ENCODE data around the gene KLK13.

Gene KLK13, protein sequence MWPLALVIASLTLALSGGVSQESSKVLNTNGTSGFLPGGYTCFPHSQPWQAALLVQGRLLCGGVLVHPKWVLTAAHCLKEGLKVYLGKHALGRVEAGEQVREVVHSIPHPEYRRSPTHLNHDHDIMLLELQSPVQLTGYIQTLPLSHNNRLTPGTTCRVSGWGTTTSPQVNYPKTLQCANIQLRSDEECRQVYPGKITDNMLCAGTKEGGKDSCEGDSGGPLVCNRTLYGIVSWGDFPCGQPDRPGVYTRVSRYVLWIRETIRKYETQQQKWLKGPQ

DNA sequence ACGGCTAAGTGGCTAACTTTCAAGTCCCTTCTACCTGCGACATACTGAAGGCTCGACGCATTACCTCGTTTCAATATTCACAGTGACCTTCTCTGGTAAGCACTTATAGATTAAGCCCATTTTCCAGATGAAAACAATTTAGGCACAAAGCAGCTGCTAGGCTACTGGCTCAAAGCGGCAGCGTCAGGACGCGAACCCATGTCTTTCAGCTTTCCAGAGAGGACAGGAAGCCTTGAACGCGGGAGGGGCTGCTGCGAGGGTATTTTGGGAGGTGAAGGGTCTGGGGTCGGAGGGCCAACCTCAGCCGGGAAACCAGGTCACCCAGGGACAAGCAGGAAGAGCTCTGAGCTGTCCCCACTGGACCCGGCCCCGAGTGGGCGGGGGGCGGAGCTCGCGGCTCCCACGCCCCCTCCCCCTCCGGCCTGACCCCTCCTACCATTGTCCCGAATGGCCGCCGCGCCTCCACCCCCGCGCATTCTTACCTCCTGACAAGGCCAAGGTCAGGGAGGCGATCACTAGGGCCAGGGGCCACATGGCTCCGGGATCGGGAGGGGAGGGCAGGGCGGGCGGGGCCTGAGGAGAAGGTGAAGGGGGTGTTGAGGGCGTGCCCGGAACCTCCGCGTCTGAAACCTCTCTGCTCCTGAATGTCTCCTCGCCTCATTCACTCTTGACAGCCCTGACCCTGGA lies at the start of gene KLK13:
KLK13 (minus strand) TSS at position 559 of the 687 bp plus-strand sequence; CDS start at position 534, 25 bp downstream.
- no peak for TF ChIP-seq GATA3 (IDR thresholded peaks at IDR 0.05; ENCODE audit: low read depth, low read length)
- no peak for TF ChIP-seq GATA2 (IDR thresholded peaks at IDR 0.05; ENCODE audit: low read depth, low read length)

DNA sequence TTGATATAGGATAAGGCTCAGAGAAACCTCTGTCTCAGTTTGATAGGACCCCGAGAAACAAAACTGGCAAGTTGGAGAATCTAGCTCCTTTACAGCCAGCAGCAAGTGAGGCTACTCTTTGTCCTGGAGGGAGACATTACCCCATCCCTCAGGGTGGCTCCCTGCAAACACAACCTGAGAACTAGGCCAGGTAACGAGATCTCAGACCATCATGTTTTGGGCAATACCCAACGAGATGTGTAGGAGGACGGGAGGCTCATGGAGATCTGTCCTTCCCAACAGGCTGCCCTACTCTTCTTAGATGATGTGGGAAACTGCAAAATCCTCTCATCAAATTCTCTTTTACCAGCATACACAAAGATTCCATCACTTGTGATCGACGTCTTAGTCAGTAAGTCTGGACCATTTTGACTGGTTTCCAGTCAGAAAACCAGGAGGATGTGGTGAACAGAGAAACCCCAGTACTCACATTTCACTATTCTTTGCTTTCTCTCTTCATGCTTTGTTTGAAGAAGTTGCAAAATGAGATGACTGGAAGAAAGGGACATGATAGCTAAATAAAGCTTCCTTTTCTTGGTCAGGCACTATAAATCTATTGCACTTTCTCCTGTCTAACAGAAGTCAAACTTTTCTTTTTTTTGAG lies 49.3 kb upstream of the KLK13 start:
- TF ChIP-seq GATA2 (IDR thresholded peaks at IDR 0.05; ENCODE audit: low read depth, low read length) (no peak), GATA3 (IDR thresholded peaks at IDR 0.05; ENCODE audit: low read depth, low read length) (no peak)

DNA sequence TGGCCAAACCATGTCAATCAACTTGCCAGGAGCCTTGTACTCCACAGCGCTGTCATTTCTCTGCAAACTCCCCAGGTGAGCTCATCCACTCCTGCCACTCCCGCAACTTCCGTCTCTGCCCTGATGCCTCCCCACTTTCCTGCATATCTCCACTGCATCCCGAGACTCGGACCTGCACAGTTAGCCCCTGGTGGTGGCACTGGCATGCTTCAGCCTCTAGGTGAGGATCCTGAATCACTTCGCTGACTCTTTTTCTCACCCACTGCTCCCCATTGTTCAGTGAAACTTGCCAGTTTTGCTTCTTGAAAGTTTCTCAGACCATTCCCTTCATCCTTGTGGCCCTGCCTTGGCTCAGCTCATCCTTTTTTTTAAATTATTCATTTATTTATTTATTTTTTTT lies 46.7 kb upstream of the KLK13 start:
- TF ChIP-seq GATA2 (IDR thresholded peaks at IDR 0.05; ENCODE audit: low read depth, low read length) (no peak), GATA3 (IDR thresholded peaks at IDR 0.05; ENCODE audit: low read depth, low read length) (no peak)

DNA sequence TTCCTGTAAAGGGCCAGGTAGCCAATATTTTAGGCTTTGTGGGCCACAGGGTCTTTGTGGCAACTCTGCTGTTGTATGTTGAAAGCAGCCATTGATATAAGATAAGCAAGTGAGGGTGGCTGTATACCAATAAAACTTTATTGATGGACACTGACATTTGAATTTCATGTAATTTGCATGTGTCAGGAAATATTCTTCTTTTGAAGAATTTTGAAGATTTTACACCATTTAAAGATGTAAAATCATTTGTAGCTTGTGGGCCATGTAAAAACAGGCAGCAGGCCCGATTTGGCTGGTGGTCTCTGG lies 45.7 kb upstream of the KLK13 start:
- TF ChIP-seq GATA3 (IDR thresholded peaks at IDR 0.05; ENCODE audit: low read depth, low read length): no peak
- TF ChIP-seq GATA2 (IDR thresholded peaks at IDR 0.05; ENCODE audit: low read depth, low read length): no peak

DNA sequence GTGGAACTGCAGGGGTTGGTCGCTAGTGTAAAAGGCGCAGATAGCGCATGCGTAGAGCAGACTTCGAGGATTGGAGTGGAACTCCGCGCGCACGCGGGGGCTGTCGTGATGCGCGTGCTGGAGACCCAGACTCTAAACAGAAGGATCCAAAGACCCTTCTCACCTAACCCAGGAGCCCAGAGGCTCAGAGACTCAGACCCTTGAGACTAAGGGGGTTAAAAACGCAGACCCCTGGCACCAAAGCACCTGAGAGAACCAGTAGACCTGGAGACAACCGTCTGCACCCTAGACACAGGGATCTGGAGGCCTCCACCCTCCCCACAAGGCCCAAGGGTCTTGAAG lies 43.9 kb upstream of the KLK13 start:
- TF ChIP-seq GATA3 (IDR thresholded peaks at IDR 0.05; ENCODE audit: low read depth, low read length): no peak
- TF ChIP-seq GATA2 (IDR thresholded peaks at IDR 0.05; ENCODE audit: low read depth, low read length): no peak

DNA sequence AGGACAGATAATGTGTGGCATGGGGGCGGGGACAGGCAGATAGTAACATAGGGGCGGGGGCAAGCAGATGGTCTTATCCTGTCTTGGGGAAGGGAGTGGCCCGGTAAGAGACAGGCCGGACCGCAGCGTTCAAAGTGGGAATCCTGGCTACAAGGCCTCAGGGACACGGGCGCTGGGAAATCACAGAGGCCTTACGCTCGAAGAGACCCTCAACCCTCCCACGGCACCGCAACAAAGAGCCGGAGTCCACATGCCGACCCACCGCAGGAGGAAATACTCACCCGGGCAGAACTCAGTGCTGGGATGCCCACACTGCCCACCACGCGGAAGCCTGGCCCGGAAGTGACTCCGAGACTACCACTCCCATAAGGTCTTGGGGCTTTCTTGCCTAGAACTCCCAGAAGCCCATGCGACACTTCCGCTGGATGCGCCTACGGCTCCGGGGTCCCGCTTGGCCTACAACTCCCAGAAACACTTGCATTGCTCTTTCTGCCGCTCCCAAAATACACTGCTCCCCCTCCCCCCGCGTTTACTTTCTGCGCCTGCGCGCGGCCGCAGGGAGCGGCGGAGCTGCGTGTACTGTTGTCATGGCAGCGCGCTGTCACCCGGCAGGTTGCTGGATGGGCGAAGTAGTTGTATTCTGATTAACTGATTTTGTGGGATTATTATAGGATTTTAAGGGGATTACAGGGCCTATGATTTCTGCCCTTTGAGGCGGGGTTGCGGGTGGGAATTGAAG lies 43.3 kb upstream of the KLK13 start, which contains the start of gene CTU1:
CTU1 (minus strand) TSS at position 344 of the 739 bp plus-strand sequence. CDS start 3,840 bp downstream, outside the sequence.
- TF ChIP-seq GATA3 (IDR thresholded peaks at IDR 0.05; ENCODE audit: low read depth, low read length) (no peak), GATA2 (IDR thresholded peaks at IDR 0.05; ENCODE audit: low read depth, low read length) (no peak)

DNA sequence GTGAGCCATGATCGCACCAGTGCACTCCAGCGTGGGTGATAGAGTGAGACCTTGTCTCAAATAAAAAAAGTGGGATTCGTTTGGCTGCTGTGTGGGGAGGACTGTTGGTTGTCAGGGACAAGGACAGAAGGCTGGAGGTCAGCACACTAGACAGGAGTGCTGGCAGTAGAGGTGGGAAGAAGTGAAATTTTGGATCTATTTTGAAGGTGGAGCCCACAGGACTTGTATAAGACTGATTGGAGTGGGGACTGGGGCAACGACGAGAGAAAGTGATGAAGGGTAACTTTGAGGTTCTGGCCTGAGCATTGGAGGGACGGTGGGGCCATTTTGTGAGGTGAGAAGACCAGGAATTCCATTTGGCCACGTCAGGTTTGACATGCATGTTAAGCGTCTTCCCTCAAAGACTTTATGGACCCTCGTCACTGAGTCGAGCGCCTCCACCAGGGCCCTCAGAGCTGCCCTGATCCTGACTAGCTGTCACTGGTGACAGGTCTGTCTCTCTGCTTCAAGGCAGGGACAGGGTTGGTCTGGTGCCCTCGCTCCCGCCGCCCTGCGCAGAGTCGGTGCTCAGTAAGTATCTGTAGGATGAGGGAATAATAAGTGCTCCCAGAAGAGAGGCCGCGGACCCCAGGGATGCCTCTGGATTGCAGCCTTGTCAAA lies 42.6 kb upstream of the KLK13 start:
- TF ChIP-seq GATA2 (IDR thresholded peaks at IDR 0.05; ENCODE audit: low read depth, low read length) (no peak), GATA3 (IDR thresholded peaks at IDR 0.05; ENCODE audit: low read depth, low read length) (no peak)

DNA sequence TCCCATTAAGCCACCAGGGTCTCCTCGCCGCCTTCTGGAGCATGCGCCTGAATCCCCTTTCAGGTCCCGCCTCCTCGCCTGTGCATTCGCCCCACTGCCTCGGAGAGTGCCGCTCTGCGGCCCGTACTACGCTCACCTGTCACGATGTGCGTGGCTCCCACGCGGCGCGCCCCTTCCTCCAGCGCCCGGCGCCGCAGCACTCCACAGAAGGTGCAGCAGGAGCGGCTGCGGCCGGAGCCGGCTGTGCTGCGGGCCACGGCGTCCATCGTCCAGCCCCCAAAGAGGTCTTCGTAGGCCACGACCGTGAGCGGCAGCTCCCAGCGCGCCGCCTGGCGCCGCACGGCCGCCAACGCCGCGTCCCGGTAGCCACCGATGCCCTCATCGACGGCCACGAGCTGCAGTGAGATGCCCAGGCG lies 39.0 kb upstream of the KLK13 start:
- TF ChIP-seq GATA2 (IDR thresholded peaks at IDR 0.05; ENCODE audit: low read depth, low read length): no peak
- TF ChIP-seq GATA3 (IDR thresholded peaks at IDR 0.05; ENCODE audit: low read depth, low read length): no peak

DNA sequence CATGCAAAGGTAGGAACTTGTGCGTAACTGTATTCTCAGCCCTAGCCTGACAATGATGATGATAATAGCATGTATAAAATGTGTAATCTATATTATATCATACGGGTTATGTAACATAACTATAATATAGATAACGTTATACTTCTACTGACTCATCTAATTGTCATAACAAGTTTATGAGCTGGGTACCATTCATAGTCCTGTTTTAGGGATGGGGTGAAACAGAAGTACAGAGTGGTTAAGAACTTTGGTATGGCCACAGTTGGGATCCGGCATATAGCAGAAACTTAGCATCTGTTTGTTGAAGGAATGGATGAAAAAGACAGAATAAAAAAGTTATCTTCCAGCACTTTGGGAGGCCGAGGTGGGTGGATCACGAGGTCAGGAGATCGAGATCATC lies 38.1 kb upstream of the KLK13 start:
- TF ChIP-seq GATA3 (IDR thresholded peaks at IDR 0.05; ENCODE audit: low read depth, low read length): no peak
- TF ChIP-seq GATA2 (IDR thresholded peaks at IDR 0.05; ENCODE audit: low read depth, low read length): no peak

DNA sequence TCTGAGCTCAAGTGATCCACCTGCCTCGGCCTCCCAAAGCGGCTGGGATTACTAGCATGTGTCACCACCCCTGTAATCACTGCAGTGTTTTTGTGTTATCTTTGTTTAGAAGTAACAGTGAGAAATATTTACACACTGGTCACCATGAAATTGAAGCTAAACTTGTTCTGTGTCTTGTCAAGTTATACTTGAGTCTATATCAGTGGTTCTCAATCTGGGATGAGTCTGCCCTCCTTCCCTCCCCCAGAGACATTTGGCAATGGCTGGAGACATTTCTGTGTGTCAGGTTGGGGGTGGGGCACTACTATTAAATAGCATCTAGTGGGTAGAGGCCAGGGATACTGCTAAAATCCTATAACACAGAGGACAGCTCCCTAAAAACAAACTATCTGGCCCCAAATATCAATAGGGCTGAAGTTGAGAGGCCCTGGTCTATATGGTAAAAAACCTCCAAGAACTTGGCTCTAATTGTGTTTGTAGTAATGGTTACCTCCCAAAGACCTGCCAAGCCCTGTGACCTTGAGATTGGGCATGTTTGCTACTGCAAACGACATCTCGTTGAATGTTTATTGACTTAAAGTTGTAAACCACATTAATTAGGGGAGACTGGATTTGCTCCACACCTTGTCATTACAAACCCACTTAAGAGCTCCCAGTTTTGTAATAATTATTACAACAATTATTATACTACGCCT lies 36.4 kb upstream of the KLK13 start:
- no peak for TF ChIP-seq GATA2 (IDR thresholded peaks at IDR 0.05; ENCODE audit: low read depth, low read length)
- TF ChIP-seq GATA3 (IDR thresholded peaks at IDR 0.05; ENCODE audit: low read depth, low read length): no peak

DNA sequence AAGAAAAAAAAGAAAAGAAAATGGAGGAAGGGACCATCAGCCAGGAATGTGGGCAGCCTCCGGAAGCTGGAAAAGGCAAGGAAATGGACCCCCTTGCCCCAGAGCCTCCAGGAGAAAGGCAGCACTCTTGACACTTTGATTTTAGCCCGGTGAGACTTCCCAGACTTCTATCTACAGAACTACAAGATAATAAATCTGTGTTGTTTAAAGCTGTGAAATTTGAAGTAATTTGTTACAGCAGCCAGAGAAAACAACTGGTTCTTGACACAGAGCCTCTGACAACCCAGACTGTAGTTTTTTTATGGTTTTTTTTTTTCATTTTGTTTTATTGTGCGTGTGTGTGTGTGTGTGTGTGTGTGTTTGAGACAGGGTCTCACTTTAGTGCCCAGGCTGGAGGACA lies 35.7 kb upstream of the KLK13 start:
- no peak for TF ChIP-seq GATA2 (IDR thresholded peaks at IDR 0.05; ENCODE audit: low read depth, low read length)
- no peak for TF ChIP-seq GATA3 (IDR thresholded peaks at IDR 0.05; ENCODE audit: low read depth, low read length)

DNA sequence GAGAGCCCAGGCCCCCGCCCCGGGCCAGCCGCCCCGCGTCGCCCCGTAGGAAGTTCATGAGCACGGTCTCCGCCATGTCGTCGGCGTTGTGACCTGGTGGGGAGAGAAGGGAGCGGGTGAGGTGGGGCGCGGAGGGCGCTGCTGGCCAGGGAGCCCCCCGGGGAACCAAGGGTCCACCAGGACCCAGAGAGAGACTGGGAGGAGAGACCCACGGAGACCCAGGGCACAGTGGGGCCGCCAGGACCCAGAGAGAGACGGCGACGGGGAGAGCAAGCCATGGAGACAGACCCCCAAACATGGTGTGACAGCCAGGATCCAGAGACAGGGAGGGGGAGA lies 34.1 kb upstream of the KLK13 start:
- TF ChIP-seq GATA3 (IDR thresholded peaks at IDR 0.05; ENCODE audit: low read depth, low read length) (no peak), GATA2 (IDR thresholded peaks at IDR 0.05; ENCODE audit: low read depth, low read length) (no peak)

DNA sequence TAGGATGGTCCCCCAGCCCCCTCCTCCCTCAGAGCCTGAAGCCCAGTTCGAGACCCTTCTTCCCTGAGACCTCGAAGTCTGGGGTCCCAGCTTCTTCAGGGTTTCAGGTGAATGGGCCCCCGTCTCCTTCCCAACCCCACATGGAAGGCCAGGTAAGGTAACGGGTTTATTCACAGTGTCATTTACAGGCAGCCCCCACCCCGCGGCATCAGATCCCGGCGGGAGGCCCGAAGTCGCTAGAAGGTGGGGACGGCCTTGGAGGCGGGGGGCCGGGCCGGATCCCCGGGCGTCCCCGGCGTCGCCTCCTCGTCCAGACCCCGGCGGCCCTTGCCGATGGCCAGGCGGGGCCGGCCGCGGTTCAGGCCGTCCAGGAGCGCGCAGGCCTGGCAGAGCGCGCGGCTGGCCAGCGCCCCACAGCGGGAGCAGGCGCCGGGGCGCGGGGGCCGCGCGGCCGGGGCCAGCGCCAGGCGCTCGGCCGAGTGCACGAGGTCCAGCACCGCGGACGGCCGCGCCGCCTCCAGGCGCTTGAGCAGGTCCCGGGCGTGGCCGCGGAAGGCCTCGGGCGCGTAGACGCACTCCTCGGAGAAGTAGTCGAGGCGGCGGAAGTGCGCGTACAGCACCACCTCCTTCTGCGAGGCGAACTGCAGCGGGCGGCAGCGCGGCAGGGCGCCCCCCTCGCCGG lies 33.6 kb upstream of the KLK13 start:
- no peak for TF ChIP-seq GATA3 (IDR thresholded peaks at IDR 0.05; ENCODE audit: low read depth, low read length)
- no peak for TF ChIP-seq GATA2 (IDR thresholded peaks at IDR 0.05; ENCODE audit: low read depth, low read length)
